GM21526 (cell line): ENCODE results near the gene ANP32B.
"Not testable (repeated sequence)": the region's sequence is repeated elsewhere in the genome, so short reads cannot be mapped to it uniquely, and the experiment has no call there.

Source experiments
- ATAC-seq: cut with Tn5 transposase; IDR thresholded peaks from one replicate; pipeline ENCODE4 v1.9.1; 2021; ENCODE audit warnings: moderate library complexity; ENCODE audit not compliant: unreplicated experiment, low FRiP score

ANP32B gene

GRCh38 chr9:97962575-97962974 is 20.6 kb upstream of the ANP32B start:
- ATAC-seq: no peak

DNA sequence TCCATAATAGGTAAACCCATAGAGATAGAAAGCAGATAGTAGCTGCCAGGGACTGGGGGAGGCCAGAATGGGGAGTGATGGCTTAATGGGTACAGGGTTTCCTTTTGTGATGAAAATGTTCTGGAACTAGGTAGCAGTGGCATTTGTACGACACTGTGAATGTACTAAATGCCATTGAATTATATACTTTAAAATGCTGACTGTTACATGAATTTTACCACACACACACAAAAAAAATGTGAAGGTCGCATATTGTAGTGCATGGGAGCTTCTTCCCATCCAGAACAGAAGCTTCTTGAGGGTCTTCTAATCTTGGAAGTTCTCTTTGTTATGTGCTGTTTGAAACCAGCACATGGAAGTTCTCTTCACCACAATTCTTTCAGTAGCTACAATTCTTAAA is 19.9 kb upstream of the ANP32B start:
- no peak for ATAC-seq

GRCh38 chr9:97964901-97965300 is 18.2 kb upstream of the ANP32B start:
- no peak for ATAC-seq

DNA sequence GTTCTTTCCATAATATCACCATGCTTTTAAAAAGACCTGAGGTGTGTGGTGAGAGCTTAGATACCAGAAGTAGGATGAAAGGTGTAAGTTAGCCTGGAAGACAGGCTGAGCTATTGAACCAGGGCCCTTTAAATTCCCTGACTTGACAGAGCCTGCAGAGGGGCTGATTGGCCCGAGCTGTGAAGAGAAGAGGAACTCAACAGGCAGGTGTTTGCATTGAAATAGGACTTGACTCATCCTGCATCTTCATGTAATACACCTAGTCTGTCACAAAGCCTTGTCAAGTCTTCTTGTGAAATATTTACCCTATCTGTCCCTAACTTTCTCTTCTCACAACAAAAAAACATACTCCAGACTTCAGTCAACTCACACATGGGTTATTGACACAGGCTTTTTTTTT is 16.6 kb upstream of the ANP32B start:
- ATAC-seq: no peak

- no peak for ATAC-seq
Observed at GRCh38 chr9:97969014-97969413, 14.1 kb upstream of the ANP32B start.

- no peak for ATAC-seq
Observed at GRCh38 chr9:97970165-97970564, 13.0 kb upstream of the ANP32B start.

GRCh38 chr9:97972753-97973152 is 10.4 kb upstream of the ANP32B start:
- no peak for ATAC-seq

DNA sequence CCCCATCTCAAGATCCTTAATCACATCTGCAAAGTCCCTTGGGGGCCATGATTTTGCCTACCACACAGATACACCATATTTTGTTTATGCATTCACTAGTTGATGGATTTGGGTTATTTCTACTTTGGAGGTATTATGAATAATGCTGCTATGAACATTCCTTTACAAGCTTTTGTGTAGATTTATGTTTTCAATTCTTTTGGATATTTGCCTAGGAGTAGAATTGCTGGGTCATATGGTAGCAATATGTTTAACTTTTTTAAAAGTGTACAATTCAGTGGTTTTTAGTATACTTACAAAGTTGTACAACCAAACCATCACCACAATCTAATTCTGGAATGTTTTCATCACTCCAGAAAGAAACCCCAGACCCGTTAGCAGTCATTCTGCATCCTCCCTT is 7.8 kb upstream of the ANP32B start:
- ATAC-seq: no peak

- not testable (repeated sequence) for ATAC-seq
Observed at GRCh38 chr9:97976633-97977032, 6.5 kb upstream of the ANP32B start.

DNA sequence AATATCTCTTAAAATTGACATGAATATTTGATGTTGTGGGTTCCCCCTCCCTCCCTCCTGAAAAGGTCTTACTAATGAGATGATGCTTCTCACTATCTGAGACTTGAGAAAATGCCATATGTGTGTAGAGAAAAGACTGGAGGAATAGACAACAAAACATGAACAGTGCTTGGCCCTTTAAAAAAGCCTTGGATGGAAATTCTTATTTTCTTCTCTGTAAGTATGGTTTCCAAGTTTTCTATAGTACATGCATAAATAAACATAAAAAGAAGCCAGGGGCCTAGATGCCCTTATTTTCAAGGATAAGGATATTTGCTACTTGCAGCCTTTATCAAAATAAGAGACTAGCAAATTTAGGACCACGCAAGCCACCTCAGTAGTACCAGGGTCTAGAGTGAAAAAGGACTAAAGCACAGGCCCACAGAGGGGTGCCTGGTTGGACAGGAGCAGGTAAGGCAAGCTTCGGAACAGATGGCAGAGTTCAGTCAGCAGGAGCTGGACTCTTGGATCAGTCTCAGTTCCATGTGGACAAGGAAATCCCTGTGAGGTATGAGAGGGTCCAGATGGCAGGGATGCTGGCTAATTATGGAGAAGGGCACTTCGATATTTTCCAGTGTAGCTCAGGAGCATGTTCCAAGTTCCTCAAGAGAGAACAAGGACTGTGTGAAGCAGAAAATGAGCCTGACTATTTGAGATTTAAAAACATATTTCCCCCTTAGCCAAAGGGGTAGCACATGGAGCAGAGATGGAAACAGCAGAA is 4.6 kb upstream of the ANP32B start:
- ATAC-seq: no peak

GRCh38 chr9:97979788-97980478 is 3.2 kb upstream of the ANP32B start:
- no peak for ATAC-seq

DNA sequence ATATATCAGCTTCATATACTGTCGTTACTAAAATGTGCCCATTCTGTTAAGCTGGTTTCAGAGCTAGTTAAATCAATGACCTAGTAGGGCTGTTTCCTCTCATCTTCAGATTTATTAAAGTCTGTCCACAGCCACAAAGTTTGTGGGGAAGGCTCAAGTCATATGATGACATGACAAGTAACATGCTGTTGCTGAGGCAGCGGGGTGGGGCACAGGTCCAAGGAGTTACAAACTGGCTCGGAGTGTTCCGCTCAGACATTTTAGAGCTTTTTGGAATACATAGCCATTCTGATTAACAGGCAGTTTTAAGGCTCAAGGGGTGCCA is 2.7 kb upstream of the ANP32B start:
- no peak for ATAC-seq

DNA sequence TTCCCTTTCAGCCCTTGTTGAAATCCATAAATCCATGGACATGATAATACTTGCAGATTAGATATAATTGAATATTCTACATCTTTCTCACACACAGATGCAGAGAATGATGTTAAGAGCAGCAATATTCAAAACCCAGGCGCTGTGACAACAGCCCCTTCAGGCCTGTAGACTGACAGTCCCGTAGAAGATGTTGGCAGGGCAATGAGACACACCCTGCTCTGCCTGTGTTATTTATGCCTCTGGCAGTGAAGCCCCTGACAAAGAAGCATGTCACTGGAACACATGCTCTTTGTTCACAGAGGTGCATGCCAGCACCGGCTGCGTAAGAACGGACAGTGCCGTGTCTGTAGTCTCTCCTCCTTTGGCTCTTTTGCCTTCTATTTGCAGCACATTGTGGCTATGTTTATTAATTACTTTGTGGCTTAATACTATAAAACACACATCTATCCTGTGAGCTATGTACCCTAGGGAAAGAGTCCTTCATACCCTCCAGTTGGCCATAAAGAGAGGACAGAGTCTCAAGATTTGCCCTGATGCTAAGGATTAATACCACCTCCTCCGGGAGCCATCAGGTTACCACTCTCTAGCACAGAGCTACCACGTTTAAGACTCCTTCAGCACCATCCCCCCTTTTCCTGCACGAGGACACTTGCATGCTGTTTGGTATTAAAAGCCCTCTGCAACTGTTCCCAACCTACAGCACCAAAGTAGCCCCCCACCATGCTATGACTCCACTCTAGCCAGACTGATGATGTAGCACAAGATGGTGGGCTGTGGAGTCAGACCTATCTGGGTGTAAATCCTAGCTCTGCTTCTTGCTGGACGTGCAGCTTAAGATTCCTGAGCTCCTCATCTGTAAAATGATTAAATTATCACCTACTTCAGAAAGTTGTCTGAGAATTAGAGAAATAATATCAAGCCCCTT is 2.0 kb upstream of the ANP32B start:
- no peak for ATAC-seq

GRCh38 chr9:97981846-97982682 is 1.1 kb upstream of the ANP32B start:
- no peak for ATAC-seq

- peak; percentile 3 for ATAC-seq
Observed at GRCh38 chr9:97983589-97984187, 547 bp downstream of the ANP32B start.

DNA sequence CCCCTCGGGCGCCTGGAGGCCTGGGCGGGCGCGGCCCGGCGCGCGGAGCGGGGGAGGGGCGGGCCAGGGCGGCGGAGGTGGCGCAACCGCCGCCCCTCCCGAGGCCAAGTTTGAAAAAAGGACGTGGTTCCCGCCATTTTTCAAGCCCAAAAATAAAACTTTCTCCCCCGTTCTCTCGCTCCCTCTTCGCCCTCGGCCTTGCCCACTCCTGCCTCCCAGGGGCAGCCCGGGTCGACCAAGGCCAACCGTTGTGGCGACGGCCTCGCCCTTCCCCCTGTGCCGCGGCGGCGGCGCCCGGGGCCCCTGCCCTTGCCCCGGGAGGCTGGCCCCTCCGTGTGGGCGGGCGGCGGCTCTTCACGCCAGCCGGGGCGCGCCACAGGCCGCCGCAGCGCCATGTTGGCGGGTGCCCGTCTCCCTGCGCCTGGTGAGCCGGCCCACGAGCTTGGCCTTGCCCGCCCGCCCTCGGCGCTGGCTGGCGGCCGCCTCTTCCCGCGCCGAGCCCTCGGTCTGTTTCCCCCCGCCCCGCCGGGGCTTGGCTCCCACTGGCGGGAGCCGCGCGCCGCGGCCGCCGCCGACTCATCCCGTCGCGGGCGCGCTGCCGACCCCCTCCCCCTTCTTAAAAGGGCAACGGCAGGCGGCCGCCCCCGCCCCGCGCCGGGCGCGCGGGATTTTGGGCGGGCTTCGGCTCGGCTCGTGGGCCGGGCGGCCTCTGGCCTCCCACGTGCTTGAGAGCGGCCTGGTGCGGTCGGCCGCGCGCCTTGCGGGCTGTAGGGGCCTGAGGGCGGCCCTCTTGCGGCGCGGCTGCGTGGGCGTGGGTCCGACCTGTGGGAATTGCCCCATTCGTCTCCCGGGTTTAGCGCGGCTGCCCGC is 1.3 kb downstream of the ANP32B start:
- ATAC-seq: peak; percentile 21

DNA sequence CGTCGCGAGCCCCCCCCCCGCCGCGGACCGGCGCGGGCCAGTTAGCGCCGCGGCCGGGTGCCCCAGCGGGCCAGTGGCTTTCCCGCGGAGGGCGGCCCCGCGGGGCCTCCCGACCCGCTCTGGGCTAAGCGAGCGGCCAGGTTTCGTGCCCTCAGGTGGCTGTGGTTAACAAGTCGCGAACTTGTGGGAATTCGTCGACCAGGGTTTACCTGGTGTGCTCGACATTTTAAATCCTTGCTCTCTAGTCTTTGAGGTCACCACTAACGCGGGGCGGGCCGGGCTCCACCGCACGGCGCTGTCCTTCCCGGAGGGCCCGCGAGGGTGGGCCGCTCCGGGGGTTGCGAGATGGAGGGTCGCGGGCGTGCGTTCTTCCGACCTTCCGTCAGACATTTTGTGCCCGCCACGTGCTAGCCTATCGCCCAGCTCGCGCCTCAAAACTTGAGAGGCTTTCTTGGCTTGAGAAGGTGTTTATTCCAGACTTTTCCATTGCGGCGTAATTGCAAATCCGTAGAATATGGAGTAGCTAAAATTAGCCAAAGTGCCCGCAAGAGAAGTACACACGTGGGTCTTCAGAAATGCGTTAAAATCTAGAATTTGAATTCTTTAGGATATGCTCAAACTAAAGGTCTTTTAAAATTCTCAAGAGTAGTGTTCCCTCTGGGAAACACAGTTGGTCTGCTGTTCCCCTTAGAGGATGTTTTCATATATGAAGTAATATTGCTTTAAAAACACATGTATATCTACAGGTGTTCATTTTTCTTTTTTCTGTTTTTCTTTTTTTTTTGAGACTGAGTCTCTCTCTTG is 2.1 kb downstream of the ANP32B start:
- peak; percentile 4 for ATAC-seq

- no peak for ATAC-seq
Observed at GRCh38 chr9:97987487-97987886, 4.3 kb downstream of the ANP32B start.
